BLaER1 treated with 17β-estradiol and CSF1 and Interleukin-3, amounts not matched to agents 10 nM and 100 nM (cell line): ENCODE results near the gene ZNF287.

Experiments
- H3K27ac ChIP-seq, 11 experiments: shearing (Covaris generic); formaldehyde crosslinking; 2 replicates each; pipeline ENCODE4 v1.8.1; 2022
- H3K27me3 ChIP-seq, 11 experiments: shearing (Covaris generic); formaldehyde crosslinking; 2 replicates each; pipeline ENCODE4 v1.8.1; 2022
- H3K36me3 ChIP-seq, 11 experiments: shearing (Covaris generic); formaldehyde crosslinking; 2 replicates each; pipeline ENCODE4 v1.8.1; 2022
- H3K4me1 ChIP-seq, 10 experiments: shearing (Covaris generic); formaldehyde crosslinking; 2 replicates each; pipeline ENCODE4 v1.8.1; 2022
- H3K4me2 ChIP-seq, 11 experiments: shearing (Covaris generic); formaldehyde crosslinking; 2 replicates each; pipeline ENCODE4 v1.8.1; 2022
- H3K4me3 ChIP-seq, 10 experiments: shearing (Covaris generic); formaldehyde crosslinking; 2 replicates each; pipeline ENCODE4 v1.8.1; 2022
- H3K9ac ChIP-seq, 11 experiments: shearing (Covaris generic); formaldehyde crosslinking; 2 replicates each; pipeline ENCODE4 v1.8.1; 2022
- H3K9me3 ChIP-seq, 11 experiments: shearing (Covaris generic); formaldehyde crosslinking; replicated peaks in 1 of 11; 2 replicates each; pipeline ENCODE4 v1.8.1; 2022
- H4K20me1 ChIP-seq, 11 experiments: shearing (Covaris generic); formaldehyde crosslinking; 2 replicates each; pipeline ENCODE4 v1.8.1; 2022
- Cebpa-rat ChIP-seq, 11 experiments: shearing (Covaris generic); IDR thresholded peaks; 2 replicates each; pipeline ENCODE4 v1.8.1; 2022

The ZNF287 gene

GRCh38 chr17:16521070-16521727 lies 47.8 kb downstream of the ZNF287 start:
- H3K4me3 ChIP-seq, result no peak overlapping the region
- peak overlapping the region in 10 of 11 experiments; percentile 36 to 72 (median 56); a peak in 17 of 22 replicates for H3K27ac ChIP-seq
- H3K27me3 ChIP-seq, result no peaks in the 10 kb centered on the region
- peak overlapping the region in 7 of 11 experiments; percentile 7 to 64 (median 43); a peak in 8 of 22 replicates for H3K9ac ChIP-seq
- no peaks in the 10 kb centered on the region for H3K9me3 ChIP-seq
- H3K36me3 ChIP-seq, result no peaks in the 10 kb centered on the region
- peak overlapping the region in 7 of 11 experiments; percentile 18 to 50 (median 25); a peak in 9 of 22 replicates for H3K4me2 ChIP-seq
- peaks cover 19 to 34% (median 25%) of the 10 kb centered on the region in 10 experiments for H3K4me1 ChIP-seq
- no peaks in the 10 kb centered on the region for H4K20me1 ChIP-seq
- no peak for TF ChIP-seq Cebpa-rat (IDR thresholded peaks at IDR 0.05)

GRCh38 chr17:16519021-16519420 lies 50.0 kb downstream of the ZNF287 start:
- no peaks in the 10 kb centered on the region for H3K36me3 ChIP-seq
- H4K20me1 ChIP-seq, result no peaks in the 10 kb centered on the region
- no peak overlapping the region for H3K9ac ChIP-seq
- no peak overlapping the region for H3K4me3 ChIP-seq
- H3K4me1 ChIP-seq, result peaks cover 18 to 33% (median 24%) of the 10 kb centered on the region in 10 experiments
- no peaks in the 10 kb centered on the region for H3K27me3 ChIP-seq
- TF ChIP-seq Cebpa-rat (IDR thresholded peaks at IDR 0.05), result no peak
- H3K4me2 ChIP-seq, result no peak overlapping the region
- H3K9me3 ChIP-seq, result no peaks in the 10 kb centered on the region
- H3K27ac ChIP-seq, result no peak overlapping the region

- H3K27ac ChIP-seq, result no peak overlapping the region
- no peak overlapping the region for H3K9ac ChIP-seq
- H4K20me1 ChIP-seq, result no peaks in the 10 kb centered on the region
- H3K4me3 ChIP-seq, result no peak overlapping the region
- no peak for TF ChIP-seq Cebpa-rat (IDR thresholded peaks at IDR 0.05)
- H3K9me3 ChIP-seq, result no peaks in the 10 kb centered on the region
- no peaks in the 10 kb centered on the region for H3K36me3 ChIP-seq
- H3K4me2 ChIP-seq, result peak overlapping the region; percentile 47 to 85 (median 76); a peak in 21 of 22 replicates
- peaks cover 21 to 41% (median 25%) of the 10 kb centered on the region in 10 experiments for H3K4me1 ChIP-seq
- no peaks in the 10 kb centered on the region for H3K27me3 ChIP-seq
These were observed 51.5 kb downstream of the ZNF287 start for GRCh38 chr17:16517477-16517876.

- TF ChIP-seq Cebpa-rat (IDR thresholded peaks at IDR 0.05), result no peak
- peaks cover 30 to 50% (median 33%) of the 10 kb centered on the region in 10 experiments for H3K4me1 ChIP-seq
- H3K4me2 ChIP-seq, result peak overlapping the region; percentile 47 to 85 (median 76)
- no peaks in the 10 kb centered on the region for H3K36me3 ChIP-seq
- no peaks in the 10 kb centered on the region for H4K20me1 ChIP-seq
- H3K9me3 ChIP-seq, result no peaks in the 10 kb centered on the region
- no peak overlapping the region; a peak in 1 of 22 replicates for H3K27ac ChIP-seq
- peak overlapping the region in 9 of 11 experiments; percentile 1 to 39 (median 11); a peak in 8 of 22 replicates for H3K9ac ChIP-seq
- no peaks in the 10 kb centered on the region for H3K27me3 ChIP-seq
- peak overlapping the region in 5 of 10 experiments; percentile 25 to 49 (median 26); a peak in 4 of 20 replicates for H3K4me3 ChIP-seq
These were observed 52.4 kb downstream of the ZNF287 start for GRCh38 chr17:16516594-16517051.

- Histone ChIP-seq H3K27me3 (no peaks in the 10 kb centered on the region), H3K27ac (no peak overlapping the region), H3K4me3 (no peak overlapping the region), H3K4me1 (peaks cover 30 to 51% (median 34%) of the 10 kb centered on the region in 10 experiments), H4K20me1 (no peaks in the 10 kb centered on the region), H3K36me3 (no peaks in the 10 kb centered on the region), H3K9me3 (no peaks in the 10 kb centered on the region), H3K4me2 (peak overlapping the region; percentile 47 to 85 (median 76)), H3K9ac (no peak overlapping the region)
- TF ChIP-seq Cebpa-rat (IDR thresholded peaks at IDR 0.05), result no peak
These were observed 53.1 kb downstream of the ZNF287 start for GRCh38 chr17:16515933-16516332.

- Histone ChIP-seq H3K4me1 (peaks cover 28 to 54% (median 37%) of the 10 kb centered on the region in 10 experiments), H3K4me2 (peak overlapping the region in 4 of 11 experiments; percentile 0 to 34 (median 20); a peak in 3 of 22 replicates), H4K20me1 (no peaks in the 10 kb centered on the region), H3K4me3 (no peak overlapping the region), H3K27ac (no peak overlapping the region), H3K9ac (no peak overlapping the region), H3K9me3 (no peaks in the 10 kb centered on the region), H3K36me3 (no peaks in the 10 kb centered on the region), H3K27me3 (no peaks in the 10 kb centered on the region)
- no peak for TF ChIP-seq Cebpa-rat (IDR thresholded peaks at IDR 0.05)
These were observed 55.1 kb downstream of the ZNF287 start for GRCh38 chr17:16513873-16514272.

- Histone ChIP-seq H3K9ac (no peak overlapping the region), H4K20me1 (no peaks in the 10 kb centered on the region), H3K4me2 (peak overlapping the region; percentile 1 to 59 (median 35); a peak in 20 of 22 replicates), H3K4me3 (no peak overlapping the region), H3K27me3 (no peaks in the 10 kb centered on the region), H3K4me1 (peaks cover 22 to 48% (median 32%) of the 10 kb centered on the region in 10 experiments), H3K36me3 (no peaks in the 10 kb centered on the region), H3K27ac (no peak overlapping the region), H3K9me3 (no peaks in the 10 kb centered on the region)
- TF ChIP-seq Cebpa-rat (IDR thresholded peaks at IDR 0.05), result no peak
These were observed 57.0 kb downstream of the ZNF287 start for GRCh38 chr17:16512011-16512410.

- TF ChIP-seq Cebpa-rat (IDR thresholded peaks at IDR 0.05), result no peak
- Histone ChIP-seq H4K20me1 (no peaks in the 10 kb centered on the region), H3K4me1 (peaks cover 18 to 44% (median 28%) of the 10 kb centered on the region in 10 experiments), H3K27me3 (no peaks in the 10 kb centered on the region), H3K9ac (no peak overlapping the region), H3K9me3 (no peaks in the 10 kb centered on the region), H3K4me3 (no peak overlapping the region), H3K27ac (no peak overlapping the region), H3K36me3 (no peaks in the 10 kb centered on the region), H3K4me2 (peak overlapping the region in 10 of 11 experiments; percentile 1 to 59 (median 32); a peak in 18 of 22 replicates)
These were observed 57.4 kb downstream of the ZNF287 start for GRCh38 chr17:16511593-16511992.

- no peaks in the 10 kb centered on the region for H3K36me3 ChIP-seq
- peaks cover 10 to 22% (median 16%) of the 10 kb centered on the region in 10 experiments; a peak in 19 of 20 replicates for H3K4me1 ChIP-seq
- H3K9ac ChIP-seq, result no peak overlapping the region
- no peaks in the 10 kb centered on the region for H3K27me3 ChIP-seq
- no peaks in the 10 kb centered on the region for H3K9me3 ChIP-seq
- no peak overlapping the region for H3K4me2 ChIP-seq
- no peak overlapping the region for H3K4me3 ChIP-seq
- H4K20me1 ChIP-seq, result no peaks in the 10 kb centered on the region
- no peak overlapping the region for H3K27ac ChIP-seq
- TF ChIP-seq Cebpa-rat (IDR thresholded peaks at IDR 0.05), result no peak
These were observed 61.0 kb downstream of the ZNF287 start for GRCh38 chr17:16507918-16508533.
